Stimulated activated CD4-positive, alpha-beta T cell treated with anti-CD3 and anti-CD28 coated beads, TNF-alpha, amount 100 ng/mL, for 1 hour (primary cell): ENCODE data around the gene VSIG10L.

Experiments used
- DNase-seq, 3 donors: peaks; one replicate each; pipeline ENCODE4 v3.0.0-alpha.2; 2020; ENCODE audit warnings: low read depth in 3 of 3, low spot score in 1 of 3

The VSIG10L gene

DNA sequence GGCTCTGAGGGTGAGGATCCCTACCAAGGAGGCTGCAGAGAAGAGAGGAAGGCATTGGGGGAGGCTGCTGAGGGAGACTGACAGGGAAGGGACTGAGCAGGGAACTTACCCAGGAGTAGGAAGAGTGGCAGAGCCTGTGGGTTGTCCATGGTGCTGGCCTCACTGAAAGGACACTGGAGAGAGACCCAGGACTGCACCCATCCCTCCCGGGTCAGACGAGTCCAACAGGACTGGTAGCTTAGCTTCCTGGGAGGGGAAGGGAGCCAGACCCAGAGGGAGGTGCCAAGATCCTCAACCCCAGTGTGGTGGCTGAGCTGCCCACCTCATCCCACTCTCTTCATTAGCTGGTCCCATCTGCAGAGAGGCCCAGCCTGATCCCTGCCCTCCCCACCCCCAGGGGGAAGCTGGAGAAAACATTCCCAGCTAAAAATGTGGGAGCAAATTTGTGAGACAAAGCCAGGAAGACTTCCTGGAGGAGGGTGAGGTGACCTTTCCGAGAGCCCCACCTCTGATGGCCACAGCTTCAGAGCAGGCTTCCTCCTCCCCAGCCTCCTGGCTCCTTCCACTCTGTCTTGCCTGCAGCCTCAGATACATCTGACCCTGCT, at the start of gene VSIG10L:
Gene VSIG10L, minus strand, starts transcription at position 164 of the 605 bp plus-strand sequence. Its CDS starts 15 bp downstream, at position 149.
- no peak for DNase-seq

DNA sequence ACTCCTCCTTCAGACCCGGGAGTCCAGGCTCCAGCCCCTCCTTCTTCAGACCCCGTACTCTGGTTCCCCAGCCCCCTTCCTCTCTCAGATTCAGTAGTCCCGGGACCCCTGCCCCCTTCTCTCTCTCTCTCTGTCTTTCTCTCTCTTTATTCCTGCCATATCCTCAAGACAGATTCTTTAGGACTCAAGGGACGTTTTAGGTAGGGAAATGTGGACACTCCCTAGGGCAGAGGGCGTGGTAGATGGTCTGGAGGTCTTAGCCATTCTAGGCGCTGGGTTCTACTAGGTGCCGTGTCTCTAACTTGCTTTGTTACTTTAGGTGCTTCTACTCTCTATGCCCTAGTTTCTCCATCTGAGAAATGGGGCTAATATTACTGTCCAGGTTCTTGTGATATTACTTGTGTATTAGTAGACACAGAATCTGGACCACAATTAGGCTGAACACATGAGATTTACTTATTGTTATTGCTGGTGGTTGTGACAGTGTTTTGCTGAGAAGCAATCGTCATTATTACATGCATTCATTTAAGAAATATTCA, 49.2 kb upstream of the VSIG10L start:
- no peak for DNase-seq

- no peak for DNase-seq
Observed at GRCh38 chr19:51389143-51389542, 47.2 kb upstream of the VSIG10L start.

DNA sequence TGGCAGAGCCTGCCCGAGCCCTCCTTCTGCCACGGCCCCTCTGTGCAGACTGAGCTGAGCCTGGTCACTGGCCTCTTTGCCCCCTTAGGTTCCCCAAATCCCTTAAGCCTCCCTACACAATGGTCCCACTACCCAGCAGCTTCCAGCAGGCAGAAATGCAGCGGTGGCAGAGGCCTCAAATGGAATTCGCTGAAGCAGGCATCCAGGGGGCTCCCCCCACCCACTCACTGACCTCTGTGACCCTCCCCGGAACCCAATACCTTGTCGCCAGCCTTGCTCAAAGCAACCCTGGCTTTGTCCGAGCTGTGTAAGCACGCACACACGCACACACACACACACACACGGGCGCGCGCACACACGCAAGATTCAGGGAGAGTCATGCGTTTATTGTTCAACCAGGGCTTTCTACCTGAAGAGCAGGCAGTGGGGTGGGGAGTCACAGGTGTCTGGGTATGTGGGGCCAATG, 46.0 kb upstream of the VSIG10L start, which contains the start of gene LIM2:
Gene LIM2, minus strand, starts transcription at position 51 of the 466 bp plus-strand sequence. CDS start 531 bp downstream, outside the sequence.
- no peak for DNase-seq

DNA sequence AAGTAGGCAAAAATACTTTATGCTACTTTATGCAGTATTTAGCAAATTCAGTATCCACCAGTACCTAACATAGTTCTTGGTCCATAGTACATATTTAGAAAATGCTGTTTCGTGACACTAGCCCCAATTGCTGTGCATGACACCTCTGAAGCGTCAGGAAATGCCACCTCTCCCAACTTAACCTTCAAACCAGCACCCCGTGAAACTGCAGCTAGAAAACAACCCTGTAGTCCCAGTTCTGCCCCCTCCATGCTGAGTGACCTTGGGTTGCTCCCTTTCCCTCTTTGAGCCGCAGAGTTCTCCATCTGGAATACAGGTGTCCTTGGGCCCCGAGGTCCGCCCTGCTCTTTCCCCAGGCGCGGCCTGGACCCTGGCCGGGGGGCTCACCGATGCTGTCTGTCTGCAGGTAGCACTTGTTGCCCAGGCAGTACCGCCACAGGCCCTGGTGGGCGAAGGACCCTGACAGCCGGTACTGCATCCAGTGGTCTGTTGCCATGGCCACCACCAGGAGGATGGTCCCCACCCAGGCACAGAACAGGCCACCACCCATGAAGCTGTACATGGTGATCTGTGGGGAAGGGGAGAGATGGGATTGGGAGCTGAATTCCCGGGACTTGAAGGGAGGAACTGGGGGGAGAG, 45.1 kb upstream of the VSIG10L start:
- no peak for DNase-seq

DNA sequence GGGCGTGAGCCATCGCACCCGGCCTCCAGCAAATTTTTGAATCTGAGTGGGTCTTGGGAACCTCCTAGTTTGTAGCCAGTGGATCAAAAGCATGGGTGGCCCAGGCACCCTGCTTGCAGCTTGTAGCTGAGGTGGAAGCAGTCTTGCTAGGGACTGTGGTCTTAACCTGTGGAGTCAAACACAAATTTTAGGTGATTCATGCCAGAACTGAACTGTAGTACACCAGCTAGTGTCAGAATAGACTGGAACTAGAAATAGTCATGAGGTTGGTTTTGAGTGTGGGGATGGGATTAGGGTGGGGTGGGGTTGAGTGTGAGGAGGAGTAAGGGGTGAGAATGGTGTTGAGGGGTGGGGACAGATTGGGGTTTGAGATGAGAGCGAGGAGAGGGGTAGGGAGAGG, 40.1 kb upstream of the VSIG10L start:
- DNase-seq, result no peak

DNA sequence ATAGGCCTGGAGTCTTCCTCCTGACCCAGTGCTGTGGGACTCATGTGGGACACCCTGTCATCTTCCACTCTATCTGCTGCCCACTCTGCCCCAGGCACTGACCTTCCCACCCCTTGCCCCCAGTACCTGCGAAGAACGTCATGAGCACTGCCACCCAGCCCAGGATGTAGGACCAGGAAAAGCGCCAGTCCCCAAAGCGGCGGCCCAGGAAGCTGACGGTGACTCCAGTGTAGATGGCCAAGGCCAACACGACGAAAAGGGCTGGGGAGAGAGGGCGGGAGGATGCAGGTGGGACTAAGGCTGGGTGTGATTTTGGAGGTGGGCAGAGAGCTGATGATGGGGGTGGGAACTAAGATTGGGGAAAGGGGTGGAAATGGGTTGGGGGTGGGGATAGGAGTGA, 38.4 kb upstream of the VSIG10L start:
- no peak for DNase-seq

GRCh38 chr19:51377422-51377821, 35.5 kb upstream of the VSIG10L start:
- no peak for DNase-seq

GRCh38 chr19:51375504-51376221, 33.7 kb upstream of the VSIG10L start:
- DNase-seq, result no peak

DNA sequence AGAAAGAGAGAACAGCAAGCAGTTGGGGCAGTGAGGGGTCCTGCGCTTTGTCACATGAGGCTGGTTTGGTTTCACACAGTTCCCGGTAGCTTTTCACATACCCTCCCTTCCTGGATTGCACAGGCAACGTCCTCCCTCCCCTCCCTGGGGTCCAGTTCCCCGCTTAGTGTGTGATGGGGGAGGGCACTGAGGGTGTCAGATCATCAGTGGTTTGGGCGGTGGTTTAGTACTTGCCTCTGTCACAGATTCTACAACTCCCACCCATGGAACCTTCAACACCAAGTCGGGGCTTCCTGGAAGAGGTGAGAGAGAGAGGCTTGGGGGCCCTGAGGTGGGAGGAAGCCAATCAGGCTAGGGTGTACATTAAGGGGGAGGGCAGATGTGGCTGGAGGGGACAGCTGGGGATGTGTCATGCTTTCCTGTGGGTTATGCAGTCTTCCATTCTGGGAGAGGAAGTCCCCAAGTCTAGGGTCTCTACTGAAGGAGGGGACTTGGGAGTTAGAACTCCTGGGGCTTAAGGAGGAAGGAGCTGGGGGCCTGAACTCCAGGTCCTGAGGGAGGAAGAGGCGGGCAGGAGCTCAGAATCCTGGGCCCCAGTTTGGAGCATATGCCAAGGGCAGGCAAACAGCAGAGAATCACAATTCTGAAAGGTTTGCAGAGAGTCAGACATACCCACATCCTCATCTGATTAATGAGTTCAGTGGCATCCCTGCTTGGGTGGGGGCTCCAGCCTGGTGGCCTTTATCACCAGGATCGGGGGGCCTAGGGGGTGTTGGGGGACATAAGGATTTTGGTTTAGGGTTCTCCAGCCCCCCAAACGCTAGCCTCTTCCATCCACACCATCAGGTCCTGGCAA, 30.9 kb upstream of the VSIG10L start, which contains the start of gene NKG7:
Gene NKG7, minus strand, starts transcription at position 6 of the 856 bp plus-strand sequence. CDS start 119 bp downstream, outside the sequence.
- DNase-seq, result peak; percentile 31 to 36 (median 35)

DNA sequence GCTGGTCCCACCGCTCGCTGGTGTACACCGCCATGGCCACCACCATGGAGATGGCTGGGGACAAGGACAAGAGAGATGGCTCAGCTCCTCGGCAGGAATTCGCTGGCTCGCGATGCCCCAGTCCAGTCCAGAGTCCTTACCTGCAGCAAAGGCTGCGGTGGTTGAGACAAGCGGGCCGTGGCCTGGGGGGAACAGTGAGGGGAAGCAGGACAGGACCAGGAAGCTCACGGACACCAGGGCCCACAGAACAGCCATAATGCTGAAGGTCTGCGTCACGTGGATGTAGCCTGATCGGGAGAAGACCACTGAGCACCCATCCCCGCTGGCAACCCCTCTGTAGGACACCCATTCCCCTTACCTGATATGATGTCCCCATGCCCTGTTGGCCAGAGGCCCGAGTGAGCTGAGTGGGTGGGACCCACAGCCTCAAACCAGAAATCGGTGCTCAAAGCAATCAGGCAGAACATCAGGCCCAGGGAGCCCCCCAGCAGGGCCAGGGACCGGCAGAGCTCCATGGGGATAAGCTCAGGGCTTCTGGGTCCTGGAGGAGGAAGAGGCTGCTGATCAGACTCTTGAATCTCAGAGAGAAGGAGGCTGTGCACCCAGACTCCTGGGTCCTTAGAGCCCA, 30.2 kb upstream of the VSIG10L start:
- DNase-seq, result no peak

DNA sequence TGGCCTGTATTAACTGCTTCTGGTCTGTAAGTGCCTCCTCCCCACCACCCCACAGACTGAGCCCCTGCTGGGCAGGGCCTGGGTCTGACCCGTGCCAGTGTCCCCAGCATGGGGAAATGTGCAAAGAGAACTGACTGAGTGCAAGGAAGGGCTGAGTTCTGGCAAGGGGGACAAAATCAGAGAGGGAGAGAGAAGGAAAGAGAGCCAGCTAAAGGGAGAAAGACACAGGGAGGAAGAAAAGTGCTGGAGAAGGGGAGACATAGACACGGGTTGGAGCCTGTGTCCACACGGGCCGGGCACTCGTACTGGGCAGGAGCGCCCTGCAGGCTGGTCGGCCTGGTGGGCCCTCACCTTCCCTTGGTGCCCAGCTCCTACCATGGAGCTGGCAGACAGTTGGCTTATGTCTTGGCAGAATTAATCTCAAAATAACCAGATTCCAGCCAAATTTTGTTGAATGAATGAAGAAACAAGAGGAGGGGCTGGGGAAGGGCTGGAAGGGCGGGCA, 29.3 kb upstream of the VSIG10L start:
- DNase-seq, result no peak

- DNase-seq, result no peak
Observed at GRCh38 chr19:51370230-51370629, 28.3 kb upstream of the VSIG10L start.

DNA sequence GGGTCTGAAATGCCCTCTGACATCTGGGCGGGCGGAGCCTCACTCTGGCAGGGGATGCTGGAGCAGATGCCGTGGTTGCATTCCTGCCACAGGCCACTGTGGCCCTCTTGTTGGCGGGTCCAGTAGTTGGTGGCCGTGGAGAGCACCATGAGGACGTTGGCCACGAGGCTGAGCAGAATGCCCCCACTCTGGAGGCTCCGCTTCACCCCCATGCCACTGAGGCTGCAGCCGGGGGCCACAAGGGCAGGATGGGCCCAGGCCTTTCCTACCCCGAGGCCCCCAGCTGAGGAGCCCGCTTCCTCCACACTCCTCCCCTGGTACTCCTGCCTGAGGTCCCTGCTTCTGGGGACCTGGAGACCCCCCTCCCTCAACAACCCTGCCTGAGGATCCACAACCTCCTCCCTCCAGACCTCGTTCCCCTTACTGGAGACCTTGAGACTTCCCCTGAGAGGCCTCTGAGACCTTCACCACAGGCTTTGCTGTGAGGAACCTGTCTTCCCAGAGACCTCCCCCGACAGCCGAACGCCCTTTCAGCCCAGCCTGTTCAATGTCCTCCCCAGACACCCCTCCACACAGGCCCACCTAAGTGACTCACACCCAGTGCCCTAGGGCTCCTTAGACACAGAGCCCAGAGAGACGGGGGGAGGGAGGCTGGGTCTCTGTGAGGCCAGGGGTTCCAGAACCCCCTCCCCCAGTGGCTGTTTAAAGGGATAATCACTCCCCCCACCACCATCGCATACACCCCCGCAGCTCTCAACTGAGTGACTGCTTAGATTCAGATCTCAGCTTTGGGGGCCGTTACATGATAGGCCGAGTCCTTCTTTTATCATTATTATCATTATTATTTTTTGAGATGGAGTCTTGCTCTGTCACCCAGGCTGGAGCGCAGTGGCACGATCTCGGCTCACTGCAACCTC, 26.7 kb upstream of the VSIG10L start, which contains the start of gene CLDND2:
Gene CLDND2, minus strand, starts transcription at position 638 of the 917 bp plus-strand sequence. Its CDS starts 426 bp downstream, at position 212.
- no peak for DNase-seq

DNA sequence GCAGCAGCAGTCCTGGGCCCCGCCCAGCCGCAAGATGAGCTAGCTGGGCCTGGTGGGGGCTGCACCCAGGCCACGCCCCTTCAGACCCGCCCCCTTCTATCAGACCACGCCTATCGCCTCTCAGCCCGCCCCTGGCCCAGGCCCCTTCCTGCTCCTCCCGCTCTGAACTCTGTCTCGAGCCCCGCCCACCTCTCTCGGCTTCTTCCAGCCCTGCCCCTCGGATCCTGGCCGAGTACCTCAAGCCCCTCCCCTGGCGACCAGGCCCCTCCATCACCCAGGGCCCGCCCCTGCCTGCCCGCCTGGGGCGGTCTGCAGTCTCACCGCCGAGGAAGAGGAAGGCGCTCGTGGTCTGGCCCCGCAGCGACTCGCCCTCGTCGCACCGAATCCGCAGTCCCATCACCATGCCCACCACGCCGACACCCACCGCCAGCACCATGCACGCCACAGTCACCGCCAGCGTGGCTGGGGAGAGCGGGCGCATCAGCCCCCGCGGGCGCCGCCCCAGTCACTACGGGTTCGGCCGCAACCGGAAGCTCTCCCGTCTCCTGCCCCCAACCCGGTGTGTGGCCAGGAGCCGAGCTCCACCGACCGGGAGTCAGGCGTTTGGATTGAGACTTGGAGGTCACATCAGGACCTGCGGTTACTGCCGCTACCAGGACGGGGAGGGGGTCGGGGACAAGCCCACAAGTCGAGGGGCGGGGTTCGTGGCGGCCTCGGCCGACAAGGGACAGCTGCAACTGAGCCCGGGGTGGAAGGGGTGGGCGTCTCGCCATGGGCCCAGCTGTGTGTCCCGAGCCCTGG, 25.8 kb upstream of the VSIG10L start:
- DNase-seq, result peak; percentile 88 to 98 (median 90)

DNA sequence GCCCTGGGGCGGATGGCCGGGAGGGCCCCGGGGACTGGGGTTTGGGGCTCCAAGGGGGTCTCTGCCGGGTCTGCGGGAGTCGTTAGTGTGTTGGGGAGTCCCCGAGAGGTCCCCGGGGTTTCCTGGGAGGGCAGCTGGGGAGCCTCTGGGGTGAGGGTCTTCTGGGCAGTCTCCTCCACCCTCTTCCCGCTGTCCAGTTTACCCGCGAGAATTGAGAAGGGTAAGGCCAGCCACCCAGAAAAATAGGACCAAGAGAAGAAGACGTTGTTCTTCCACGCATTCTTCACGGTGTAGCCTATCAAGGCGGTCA, 25.3 kb upstream of the VSIG10L start:
- DNase-seq, result no peak

DNA sequence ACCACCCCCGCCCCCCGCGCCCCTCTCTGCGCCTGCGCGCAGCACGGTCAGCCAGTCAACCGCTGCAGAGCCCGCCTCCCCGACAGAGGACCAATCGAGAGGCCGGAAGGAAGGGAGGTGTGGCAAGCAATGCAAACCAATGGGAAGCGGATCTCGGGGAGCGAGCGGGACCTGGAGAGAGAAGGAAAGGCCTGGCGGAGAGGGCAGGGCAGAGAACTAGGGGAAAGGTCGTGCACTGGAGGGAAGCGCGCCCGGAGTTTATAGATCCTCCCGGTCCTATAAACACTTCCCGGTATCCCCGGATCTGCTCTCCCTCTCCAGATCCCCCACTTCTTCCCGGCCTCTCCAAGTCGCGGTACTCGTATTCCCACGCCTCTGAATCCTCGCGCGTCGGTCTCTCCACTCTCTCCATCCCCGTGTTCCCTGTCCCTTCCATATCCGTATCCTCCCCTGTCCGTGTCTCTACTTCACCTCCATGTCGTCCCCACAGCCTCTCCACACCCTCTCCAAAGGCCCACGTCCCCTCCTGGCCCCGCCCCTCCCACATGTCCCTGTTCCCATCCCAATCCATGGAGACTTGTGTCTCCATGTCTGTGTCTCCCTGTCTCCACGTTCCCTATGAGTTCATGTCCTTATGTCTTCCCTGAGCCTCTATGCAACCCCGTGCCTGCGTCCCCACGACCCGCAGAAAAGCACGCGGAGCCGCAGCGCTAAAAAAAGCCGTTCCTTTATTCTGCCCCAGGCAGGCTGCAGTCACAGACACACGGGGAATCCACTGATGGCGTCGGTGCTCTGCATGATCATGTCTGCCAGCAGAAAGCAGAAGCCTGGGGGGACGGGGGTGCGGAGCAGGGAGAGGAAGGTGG, 24.7 kb upstream of the VSIG10L start:
- DNase-seq, result peak; percentile 83 to 85 (median 84)
